Neural progenitor cell (in vitro differentiated cells): ENCODE measurements around the gene GNG12.
"Not testable (repeated sequence)": the region's sequence is repeated elsewhere in the genome, so short reads cannot be mapped to it uniquely, and the experiment has no call there.

Experiments
- CTCF ChIP-seq: fragments of 200-600 bp; sonication (generic); IDR thresholded peaks from 2 replicates; pipeline ENCODE4 v1.5.1; 2017; ENCODE audit warnings: antibody characterized with exemption, mild to moderate bottlenecking
- EZH2phosphoT487 ChIP-seq: fragments of 200-600 bp; sonication (generic); IDR thresholded peaks from 2 replicates; pipeline ENCODE4 v1.6.1; 2017; ENCODE audit warnings: antibody characterized with exemption

GRCh38 chr1:67657152-67657551 is 176.1 kb downstream of the GNG12 start:
- TF ChIP-seq CTCF, EZH2phosphoT487: not testable (repeated sequence)
